ENCODE results near the gene GHITM.
A peak's percentile ranks its signal among the peaks of the same experiment; 100 is the strongest.
"Not testable (repeated sequence)": the region's sequence is repeated elsewhere in the genome, so short reads cannot be mapped to it uniquely, and the experiment has no call there.

The GHITM gene

DNA sequence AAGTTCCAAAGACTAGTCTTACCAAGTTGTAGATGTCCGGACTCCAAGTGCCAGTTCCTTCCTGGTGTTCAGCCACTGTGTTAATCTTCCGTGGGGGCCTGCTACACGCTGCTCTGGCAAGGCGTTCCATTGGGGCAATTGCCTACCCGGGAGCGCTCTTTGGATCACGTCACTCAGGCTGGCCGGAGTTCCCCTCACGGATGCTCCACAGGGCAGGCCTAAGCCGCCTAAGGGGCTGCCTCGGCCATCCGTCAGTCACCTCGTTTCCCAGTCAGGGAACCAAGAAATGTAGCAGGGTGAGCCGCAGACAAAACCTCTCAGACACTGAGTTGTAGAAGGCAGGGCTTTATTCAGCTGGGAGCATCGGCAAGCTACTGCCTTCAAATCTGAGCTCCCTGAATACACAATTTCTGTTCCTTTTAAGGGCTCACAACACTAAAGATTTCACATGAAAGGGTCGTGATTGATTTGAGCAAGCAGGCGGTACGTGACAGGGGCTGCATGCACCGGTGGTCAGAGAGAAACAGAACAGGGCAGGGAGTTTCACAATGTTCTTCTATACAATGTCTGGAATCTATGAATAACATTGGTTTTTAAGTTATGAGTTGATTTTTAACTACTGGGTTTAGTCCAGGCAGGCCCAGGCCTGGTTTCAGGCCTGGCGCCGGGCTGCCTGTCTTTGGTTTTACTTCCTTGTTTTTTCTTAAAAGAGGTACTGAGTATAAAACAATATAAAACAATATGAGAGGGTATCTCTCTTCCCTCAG lies 32.6 kb downstream of the GHITM start:
- in situ Hi-C loops (cut with HindIII; ENCODE audit: low pct_ligation_motif_present, low pct_unique_long_range_greater_than_20kb, low sequenced_read_pairs) = not testable (repeated sequence)

DNA sequence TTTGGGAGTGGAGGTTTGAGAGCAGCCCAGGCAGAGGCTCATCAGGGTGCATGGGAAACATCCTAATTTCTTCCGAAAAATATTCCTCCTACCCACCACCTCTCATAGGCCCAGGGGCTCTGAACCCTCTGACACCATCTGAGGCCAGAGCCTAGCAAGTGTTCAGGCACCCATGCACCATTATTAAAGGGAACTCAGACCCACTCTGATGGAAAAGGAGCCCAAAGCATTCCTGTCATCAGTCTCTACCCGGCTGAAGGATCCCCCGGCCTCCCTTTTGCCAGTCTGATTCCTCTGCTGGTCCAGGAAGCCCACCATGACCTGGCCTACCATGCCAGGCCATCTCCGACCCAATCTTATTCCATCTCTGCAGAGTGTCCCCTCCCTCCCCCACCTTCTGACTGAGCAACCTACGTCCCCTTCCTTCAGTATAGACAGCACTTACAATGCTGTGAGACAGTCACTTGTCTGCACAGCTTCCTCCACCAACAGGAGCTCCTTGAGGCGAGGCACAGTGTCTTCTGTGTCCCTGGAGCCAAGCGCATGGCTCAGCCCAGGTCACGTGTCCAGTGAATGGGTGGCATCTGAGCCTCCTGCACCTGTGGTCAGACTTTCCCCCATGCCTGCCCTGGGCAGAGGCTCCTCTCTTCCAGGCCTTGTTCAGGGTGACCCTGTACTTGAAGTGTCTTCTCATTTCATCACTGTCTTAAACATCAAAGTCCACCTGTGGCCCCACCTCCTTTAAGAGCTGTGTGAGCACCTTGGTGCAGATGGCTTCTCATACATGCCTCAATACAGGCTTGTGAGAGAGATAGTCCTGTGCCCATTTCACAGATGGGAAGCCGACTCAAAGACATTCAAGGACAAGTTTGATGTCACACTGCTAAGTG lies 33.4 kb downstream of the GHITM start:
- DNase-seq = no peak
- in situ Hi-C loops (cut with HindIII; ENCODE audit: low pct_ligation_motif_present, low pct_unique_long_range_greater_than_20kb, low sequenced_read_pairs) = no loop called here

More for the DNA sequence above, 32.6 kb downstream of the GHITM start:
- DNase-seq = peak; percentile 79

DNA sequence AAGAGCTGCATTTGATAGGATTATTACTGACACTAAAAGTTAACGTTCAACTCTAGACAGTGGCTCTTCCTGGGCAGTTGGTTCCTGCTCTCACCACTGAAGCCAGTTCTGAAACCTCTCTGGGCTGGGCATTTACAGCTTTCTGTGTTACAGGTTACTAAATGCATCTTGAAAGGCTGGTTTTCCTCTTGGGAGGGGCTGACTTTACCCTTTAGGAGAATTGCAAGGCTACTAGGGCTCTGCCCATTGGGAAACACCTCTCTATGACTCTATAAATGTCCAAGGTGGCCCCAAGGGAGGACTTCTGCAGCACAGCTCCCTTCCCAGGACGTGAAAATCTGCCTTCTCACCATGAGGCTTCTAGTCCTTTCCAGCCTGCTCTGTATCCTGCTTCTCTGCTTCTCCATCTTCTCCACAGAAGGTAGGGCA lies 34.2 kb downstream of the GHITM start, which contains the start of gene GPR15LG:
Gene GPR15LG (plus strand): TSS at position 301 of the 429 bp plus-strand sequence. CDS start 51 bp downstream, at position 352.
- no peak for DNase-seq
- in situ Hi-C loops (cut with HindIII; ENCODE audit: low pct_ligation_motif_present, low pct_unique_long_range_greater_than_20kb, low sequenced_read_pairs) = no loop called here

DNA sequence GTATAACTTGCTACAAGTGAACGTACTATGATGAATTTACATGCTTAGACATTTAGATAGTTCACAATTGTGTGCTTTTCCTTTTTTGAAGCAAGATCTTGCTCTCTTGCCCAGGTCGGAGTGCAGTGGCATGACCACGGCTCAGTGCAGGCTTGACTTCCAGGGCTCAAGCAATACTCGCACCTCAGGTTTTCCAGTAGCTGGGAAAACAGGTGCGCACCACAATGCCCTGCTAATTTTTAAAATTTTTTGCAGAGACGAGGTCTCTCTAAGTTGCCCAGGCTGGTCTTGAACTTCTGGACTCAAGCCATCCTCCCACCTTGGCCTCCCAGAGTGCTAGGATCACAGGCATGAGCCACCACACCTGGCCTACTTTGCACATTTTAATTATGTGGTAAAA lies 36.1 kb downstream of the GHITM start:
- in situ Hi-C loops (cut with HindIII; ENCODE audit: low pct_ligation_motif_present, low pct_unique_long_range_greater_than_20kb, low sequenced_read_pairs) = no loop called here

DNA sequence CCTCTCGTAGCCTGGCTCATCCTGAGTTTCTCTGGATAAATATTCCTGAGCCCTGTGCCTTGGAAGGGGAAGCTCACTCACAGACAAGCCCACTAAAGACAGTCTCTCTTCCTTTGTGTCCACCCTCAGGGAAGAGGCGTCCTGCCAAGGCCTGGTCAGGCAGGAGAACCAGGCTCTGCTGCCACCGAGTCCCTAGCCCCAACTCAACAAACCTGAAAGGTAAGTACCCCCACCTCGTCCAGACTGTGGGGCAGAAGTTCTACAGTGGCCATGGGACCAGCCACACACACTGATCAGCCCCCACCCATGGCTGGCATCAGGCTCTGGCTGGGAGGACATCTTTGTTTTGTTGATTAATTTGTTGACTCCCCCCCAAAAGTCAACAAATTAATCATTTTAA lies 37.0 kb downstream of the GHITM start:
- no peak for DNase-seq
- in situ Hi-C loops (cut with HindIII; ENCODE audit: low pct_ligation_motif_present, low pct_unique_long_range_greater_than_20kb, low sequenced_read_pairs) = no loop called here

More for the DNA sequence above, 36.1 kb downstream of the GHITM start:
- DNase-seq = no peak

DNA sequence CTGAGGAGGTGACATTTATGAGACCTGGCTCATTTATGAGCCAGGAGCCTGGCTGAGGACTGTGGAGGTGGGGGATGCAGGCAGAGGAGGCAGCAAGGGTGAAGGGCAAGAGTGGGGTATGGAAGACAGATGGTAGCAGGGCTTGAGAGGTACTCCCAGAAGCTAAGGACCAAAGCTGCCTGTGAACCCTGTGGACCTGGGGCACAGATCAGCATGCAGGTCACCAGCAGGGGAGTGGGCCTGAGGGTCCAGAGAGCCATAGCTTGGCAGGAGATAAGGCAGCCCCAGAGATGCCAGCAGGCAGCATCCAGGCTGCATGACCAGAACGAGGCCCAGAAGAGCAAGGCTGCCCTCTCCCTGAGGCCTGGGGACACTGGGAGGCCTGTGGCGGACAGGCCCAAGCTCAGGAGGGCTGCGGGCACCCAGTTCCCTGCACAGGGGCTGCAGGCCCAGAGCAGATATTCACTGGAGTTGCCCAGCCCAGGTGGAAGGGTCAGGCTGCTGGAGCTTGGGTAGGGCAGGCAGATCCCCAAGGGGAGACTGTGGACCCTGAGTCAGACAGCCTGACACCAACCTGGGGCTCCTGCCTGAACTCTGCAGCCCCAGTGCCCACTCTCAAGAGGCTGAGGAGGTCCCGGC lies 37.6 kb downstream of the GHITM start:
- DNase-seq = no peak
- in situ Hi-C loops (cut with HindIII; ENCODE audit: low pct_ligation_motif_present, low pct_unique_long_range_greater_than_20kb, low sequenced_read_pairs) = no loop called here

DNA sequence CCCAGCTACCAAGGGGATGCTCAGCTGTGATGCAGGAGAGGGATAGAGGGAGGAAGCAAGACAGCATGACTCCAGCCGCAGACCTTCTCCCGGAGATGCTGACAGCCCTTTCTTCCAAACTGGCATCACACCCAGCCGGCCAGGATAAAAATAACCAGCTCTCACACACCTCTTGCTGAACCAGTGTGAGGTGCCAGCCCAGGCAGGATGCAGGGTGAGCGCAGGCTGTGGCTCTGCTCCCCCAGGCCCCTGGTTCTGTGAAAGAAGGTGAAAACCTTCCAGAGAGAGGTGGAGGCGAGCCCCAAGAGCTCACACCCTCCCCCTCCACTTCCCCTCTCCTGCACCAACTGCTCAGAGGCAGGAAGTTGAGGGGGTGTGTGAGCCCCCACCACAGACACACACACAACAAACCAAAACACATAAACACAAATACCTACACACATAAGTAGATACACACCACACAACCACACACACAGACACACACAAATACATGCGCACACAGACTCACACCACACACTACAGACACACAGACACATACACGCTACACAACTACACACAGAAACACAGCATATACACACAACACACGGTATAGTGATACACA lies 38.3 kb downstream of the GHITM start:
- no peak for DNase-seq
- in situ Hi-C loops (cut with HindIII; ENCODE audit: low pct_ligation_motif_present, low pct_unique_long_range_greater_than_20kb, low sequenced_read_pairs) = no loop called here

DNA sequence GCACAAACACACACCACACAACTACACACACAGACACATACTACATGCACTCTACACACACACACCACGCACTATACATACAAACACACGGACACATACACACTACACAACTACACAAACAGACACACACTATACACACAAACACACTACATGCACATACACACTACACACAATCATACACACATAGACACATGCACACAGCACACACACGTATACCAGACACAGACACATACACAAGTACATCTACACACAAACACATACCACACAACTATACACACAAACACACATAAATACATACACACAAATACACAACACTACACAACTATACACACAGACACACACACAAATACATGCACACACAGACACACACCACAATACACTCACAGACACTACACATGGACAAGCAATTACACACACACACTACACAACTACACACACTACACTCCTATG lies 38.9 kb downstream of the GHITM start:
- DNase-seq = no peak
- in situ Hi-C loops (cut with HindIII; ENCODE audit: low pct_ligation_motif_present, low pct_unique_long_range_greater_than_20kb, low sequenced_read_pairs) = no loop called here

DNA sequence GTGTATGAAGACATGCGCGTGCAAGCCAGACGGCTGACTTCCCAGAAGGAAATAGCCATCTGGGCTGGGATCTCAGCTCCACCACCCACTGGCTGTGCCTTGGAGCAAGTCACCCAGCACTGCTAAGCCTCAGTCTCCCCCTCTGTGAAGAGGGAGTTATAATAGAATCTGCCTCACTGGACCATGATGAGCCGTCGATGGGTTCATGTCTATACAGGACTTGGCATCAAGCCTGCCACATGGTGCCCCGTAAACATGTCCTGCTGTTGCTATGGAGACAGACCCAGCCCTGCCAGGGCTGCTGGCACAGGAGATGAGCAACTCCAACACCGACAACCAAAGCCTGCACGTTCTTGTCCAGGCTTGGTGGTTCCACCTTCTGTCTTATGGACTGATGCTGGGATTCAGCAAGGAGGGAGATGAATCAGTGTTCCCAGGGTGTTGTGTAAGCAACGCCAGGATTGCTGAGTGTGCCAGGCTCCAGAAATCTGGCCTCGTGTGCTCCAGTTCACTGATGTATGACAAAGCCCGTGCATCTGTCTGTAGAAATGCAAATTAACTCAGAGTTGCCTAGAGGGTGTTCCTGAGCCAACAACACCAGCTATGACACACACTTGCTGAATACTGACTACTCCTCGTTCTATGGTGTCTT lies 39.9 kb downstream of the GHITM start:
- in situ Hi-C loops (cut with HindIII; ENCODE audit: low pct_ligation_motif_present, low pct_unique_long_range_greater_than_20kb, low sequenced_read_pairs) = no loop called here
- DNase-seq = peak; percentile 89

DNA sequence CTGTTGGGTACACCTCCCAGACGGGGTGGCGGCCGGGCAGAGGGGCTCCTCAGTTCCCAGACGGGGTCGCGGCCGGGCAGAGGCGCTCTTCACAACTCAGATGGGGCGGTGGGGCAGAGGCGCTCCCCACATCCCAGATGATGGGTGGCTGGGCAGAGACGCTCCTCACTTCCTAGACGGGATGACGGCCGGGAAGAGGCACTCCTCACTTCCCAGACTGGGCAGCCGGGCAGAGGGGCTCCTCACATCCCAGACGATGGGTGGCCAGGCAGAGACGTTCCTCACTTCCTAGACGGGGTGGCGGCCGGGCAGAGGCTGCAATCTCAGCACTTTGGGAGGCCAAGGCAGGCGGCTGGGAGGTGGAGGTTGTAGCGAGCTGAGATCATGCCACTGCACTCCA lies 41.1 kb downstream of the GHITM start:
- in situ Hi-C loops (cut with HindIII; ENCODE audit: low pct_ligation_motif_present, low pct_unique_long_range_greater_than_20kb, low sequenced_read_pairs); DNase-seq: not testable (repeated sequence)

DNA sequence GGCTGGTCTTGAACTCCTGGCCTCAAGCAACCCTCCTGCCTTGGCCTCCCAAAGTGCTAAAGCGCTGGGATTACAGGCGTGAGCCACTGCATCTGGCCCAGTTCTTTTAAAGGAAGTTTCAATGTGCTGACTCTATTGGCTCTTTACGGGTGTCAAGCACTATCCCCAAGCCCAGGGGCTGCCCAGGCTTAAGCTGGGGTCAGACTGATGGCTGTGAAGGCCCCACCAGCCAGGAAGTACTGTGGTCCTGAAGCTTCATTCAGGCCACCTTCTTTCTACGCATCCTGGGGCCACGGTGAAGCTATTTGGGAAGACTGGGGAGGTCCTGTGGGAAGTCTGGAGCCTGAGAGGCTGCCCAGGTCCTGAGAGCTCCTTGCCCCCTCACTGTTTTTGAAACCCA lies 42.3 kb downstream of the GHITM start:
- in situ Hi-C loops (cut with HindIII; ENCODE audit: low pct_ligation_motif_present, low pct_unique_long_range_greater_than_20kb, low sequenced_read_pairs) = no loop called here
- no peak for DNase-seq

DNA sequence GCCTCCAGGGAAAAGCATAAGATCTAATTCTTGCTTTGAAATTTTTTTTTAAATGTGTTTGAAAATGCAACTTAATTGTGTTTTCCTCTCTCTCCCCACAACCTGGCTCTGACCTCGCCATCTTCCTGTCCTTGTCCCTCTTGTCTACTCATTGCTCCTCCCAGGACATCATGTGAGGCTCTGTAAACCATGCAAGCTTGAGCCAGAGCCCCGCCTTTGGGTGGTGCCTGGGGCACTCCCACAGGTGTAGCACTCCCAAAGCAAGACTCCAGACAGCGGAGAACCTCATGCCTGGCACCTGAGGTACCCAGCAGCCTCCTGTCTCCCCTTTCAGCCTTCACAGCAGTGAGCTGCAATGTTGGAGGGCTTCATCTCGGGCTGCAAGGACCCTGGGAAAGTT lies 45.2 kb downstream of the GHITM start:
- no peak for DNase-seq
- in situ Hi-C loops (cut with HindIII; ENCODE audit: low pct_ligation_motif_present, low pct_unique_long_range_greater_than_20kb, low sequenced_read_pairs) = no loop called here

DNA sequence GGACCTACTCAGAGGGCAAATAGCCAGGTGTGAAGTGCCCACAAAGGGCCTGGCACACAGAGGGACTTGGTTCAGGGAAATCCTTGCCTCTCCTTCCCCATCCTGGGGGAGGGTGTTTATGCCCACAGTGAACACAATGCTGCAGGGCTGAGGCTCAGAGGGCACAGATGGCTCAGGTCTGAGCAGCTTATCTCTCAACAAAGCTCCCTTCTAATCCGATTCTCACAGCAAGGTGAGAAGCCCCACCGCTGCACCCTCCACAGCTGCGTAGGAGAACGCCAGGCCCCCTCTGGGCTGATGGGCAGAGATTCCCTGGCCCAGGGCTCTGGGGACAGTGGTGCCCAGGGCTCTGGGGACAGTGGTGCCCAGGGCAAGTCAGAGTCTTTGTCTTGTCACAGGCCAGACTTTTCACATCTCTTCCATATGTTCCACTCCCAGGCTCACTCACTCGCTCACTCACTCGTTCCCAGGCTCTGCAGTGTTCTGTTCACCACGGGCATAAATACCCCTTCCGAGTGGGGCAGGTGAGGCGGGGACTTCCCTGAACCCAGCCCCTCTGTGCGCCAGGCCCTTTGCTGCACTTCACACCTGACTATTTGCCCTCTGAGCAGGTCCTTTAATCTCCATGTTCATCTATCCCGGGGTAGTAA lies 46.3 kb downstream of the GHITM start:
- in situ Hi-C loops (cut with HindIII; ENCODE audit: low pct_ligation_motif_present, low pct_unique_long_range_greater_than_20kb, low sequenced_read_pairs) = no loop called here
- DNase-seq = no peak

DNA sequence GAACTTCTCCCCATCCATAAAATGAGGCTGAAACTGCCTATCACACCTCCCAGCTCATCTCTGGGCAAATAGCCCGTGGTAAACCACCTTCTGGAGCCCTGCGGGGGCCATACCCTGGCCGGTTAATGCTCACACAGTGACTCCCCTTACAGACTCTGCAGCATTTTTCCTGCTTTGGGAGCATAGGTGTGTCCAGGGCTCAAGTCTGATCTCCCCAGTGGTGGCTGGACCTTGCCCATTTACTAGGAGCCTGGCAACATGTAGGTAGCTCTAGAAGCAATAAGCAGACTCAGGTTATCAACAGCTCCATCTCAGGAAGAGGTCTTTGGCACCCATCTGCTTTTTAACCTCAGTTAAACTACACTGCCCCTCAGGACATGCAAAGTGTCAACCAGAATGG lies 49.5 kb downstream of the GHITM start:
- no peak for DNase-seq
- in situ Hi-C loops (cut with HindIII; ENCODE audit: low pct_ligation_motif_present, low pct_unique_long_range_greater_than_20kb, low sequenced_read_pairs) = no loop called here

DNA sequence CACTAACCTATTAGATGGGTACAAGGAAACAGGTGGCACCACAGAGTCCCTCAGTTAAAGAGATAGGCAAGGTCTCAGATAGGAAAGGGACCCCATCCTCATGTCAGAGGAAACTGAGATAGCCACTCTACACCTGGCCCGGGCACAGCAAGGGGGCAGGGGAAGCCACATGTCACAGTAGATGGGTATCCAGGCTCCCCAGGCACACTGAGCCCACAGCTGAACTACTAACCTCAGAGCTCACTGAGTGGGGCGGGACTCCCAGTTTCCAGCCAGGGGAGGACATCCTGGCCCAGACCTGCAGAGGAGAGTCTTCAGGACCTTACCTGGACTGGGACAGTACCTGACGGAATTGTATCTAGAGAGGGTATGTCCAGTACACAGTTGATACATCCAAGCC lies 51.3 kb downstream of the GHITM start:
- in situ Hi-C loops (cut with HindIII; ENCODE audit: low pct_ligation_motif_present, low pct_unique_long_range_greater_than_20kb, low sequenced_read_pairs) = no loop called here
- DNase-seq = no peak

DNA sequence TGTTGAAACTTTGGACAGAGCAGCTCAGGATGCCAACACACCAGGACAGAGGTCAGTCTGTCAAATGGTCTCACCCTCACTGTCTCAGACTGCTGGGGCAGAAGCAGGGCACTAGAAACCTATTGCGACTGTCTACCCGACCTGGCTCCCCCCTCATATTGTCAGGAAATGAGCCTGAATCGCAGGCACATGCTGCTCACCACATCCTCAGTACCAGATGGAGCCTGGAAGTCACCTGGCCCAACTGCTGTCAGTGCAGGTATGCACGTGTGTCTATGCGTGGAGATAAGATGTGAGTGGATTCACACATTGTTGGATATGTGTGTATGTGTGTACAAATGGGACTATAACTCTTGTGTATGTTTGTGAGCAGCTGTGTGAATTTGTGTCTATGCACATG lies 51.8 kb downstream of the GHITM start:
- in situ Hi-C loops (cut with HindIII; ENCODE audit: low pct_ligation_motif_present, low pct_unique_long_range_greater_than_20kb, low sequenced_read_pairs) = no loop called here
- DNase-seq = no peak

DNA sequence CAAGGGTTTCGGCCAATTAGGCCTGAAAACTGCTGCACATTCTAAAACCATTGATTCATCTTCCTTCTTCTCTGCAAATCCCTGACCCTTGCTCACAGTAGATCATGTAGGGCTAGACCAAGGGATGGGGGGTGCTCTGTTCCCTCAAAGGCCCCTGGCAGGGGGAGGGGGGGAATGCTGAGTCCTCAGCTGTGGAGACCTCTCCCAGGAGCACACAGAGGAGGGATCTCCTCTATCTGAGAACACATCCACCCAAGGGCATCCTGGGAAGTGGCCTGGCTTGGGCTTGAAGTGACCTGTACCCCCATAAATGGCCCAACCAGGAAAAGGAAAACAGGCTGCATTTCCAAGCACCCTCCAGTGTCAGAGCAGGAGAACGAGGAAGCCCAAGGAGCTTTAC lies 54.0 kb downstream of the GHITM start:
- DNase-seq = no peak
- in situ Hi-C loops (cut with HindIII; ENCODE audit: low pct_ligation_motif_present, low pct_unique_long_range_greater_than_20kb, low sequenced_read_pairs) = no loop called here
